ENCODE measurements around the gene TIMM9. TPM values are rescaled to one million over a fixed set of nuclear protein-coding genes. Genes with fewer than 3 reads are reported as not detected.

Gene TIMM9, protein sequence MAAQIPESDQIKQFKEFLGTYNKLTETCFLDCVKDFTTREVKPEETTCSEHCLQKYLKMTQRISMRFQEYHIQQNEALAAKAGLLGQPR
- total RNA-seq (10 to 100 TPM; 38.0 to 38.6 TPM), polyA plus RNA-seq (10 to 100 TPM; 59.6 to 72.2 (median 71.0) TPM), total RNA-seq (11.6 to 27.0 (median 14.1) reads per million in 6 experiments)

DNA sequence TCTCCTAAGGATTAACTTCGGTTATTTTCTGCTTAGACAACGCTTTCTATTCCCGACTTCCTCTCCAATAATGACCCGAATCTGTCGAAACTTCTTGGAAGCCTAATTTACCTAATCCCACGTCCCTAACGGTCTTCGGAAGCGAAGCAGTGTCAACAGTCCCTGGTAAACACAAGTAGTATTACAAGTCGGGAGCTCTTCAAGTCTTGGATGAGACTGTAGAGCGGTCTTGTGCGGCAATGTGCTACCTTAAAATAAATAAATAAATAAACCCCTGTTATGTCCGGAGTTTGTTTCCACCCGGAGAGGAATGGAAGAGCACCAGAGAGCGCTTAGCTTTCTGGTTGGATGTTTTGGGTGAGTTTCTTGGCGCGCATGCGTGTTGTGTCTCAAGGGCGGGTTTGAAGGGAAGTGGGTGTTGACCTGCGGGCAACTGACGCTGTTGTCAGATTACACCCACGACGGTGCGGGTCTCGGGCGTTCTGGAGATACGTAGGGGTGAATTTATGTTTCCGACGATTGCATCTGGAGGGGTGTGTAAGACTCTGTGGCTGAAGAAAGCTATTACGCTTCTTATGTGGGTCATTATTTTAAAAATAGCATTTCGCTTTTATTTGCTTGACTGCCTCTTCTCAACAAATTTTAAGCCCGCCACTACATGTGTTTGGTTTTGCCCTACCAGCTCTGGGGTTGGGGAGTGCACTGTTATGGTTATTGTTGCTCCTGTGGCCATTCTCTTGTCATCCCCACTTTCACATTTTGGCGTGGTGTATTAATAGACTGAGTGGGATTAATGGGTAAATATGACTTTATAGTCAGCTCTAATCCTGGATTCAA lies at the start of gene TIMM9, which contains the start of gene KIAA0586:
Gene TIMM9, minus strand, starts transcription at position 251 of the 837 bp plus-strand sequence. CDS start 15,586 bp downstream, outside the sequence.
Gene KIAA0586, plus strand, starts transcription at position 439 of the 837 bp plus-strand sequence. CDS start 546 bp downstream, outside the sequence.
- H3K27ac Mint-ChIP-seq: peak within 1 kb of the TSS; percentile 90 to 99 (median 96)
- peaks cover 10 to 53% (median 43%) of the 10 kb centered on the region in 4 donors for H3K4me1 Mint-ChIP-seq
- H3K9me3 Mint-ChIP-seq: peaks cover 0 to 2% (median 0%) of the 10 kb centered on the region in 9 donors
- H3K4me3 Mint-ChIP-seq: peak within 1 kb of the TSS; percentile 78 to 96 (median 90)
- ATAC-seq: peak; percentile 92 to 93
- peaks cover 0 to 32% (median 6%) of the 10 kb centered on the region in 3 donors for H3K36me3 Mint-ChIP-seq
- H3K27me3 Mint-ChIP-seq: peaks cover 0 to 2% (median 0%) of the 10 kb centered on the region in 5 donors
- DNase-seq: peak; percentile 85 to 99 (median 95)
- POLR2A ChIA-PET: interaction anchor here (0.5 to 2.7 kb wide), 17 partner anchors 10 to 1848 kb away, joined by 3 to 46 read pairs (median 3); partner anchors contain the start of genes ACTR10, AP5M1, ARID4A and DAAM1

DNA sequence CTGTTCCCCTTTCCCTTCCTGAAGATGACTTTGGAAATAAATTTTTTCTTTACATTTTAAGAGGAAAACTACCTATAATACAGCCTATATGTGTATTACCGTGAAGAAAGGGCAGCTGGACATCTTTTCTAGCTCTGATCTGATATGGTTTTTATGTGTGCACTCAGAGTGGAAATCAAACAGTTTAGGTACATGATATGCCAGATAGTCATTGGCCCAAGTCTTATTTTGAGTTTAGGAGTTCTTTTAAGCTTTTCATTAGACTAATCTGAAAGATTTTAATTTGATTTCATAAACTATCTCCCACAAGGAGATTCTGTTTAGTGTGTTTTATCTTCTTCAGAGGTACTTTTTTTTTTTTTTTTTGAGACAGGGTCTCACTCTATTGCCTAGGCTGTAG lies 49.0 kb upstream of the TIMM9 start:
- Mint-ChIP-seq H3K27ac (peak overlapping the region in 1 of 10 donors; percentile 33), H3K27me3 (no peaks in the 10 kb centered on the region), H3K36me3 (peaks cover 4 to 85% (median 19%) of the 10 kb centered on the region in 3 donors), H3K4me3 (no peak overlapping the region), H3K4me1 (peaks cover 0 to 8% (median 0%) of the 10 kb centered on the region in 4 donors), H3K9me3 (no peaks in the 10 kb centered on the region)
- no peak for ATAC-seq
- POLR2A ChIA-PET: no interaction called here
- DNase-seq: no peak

DNA sequence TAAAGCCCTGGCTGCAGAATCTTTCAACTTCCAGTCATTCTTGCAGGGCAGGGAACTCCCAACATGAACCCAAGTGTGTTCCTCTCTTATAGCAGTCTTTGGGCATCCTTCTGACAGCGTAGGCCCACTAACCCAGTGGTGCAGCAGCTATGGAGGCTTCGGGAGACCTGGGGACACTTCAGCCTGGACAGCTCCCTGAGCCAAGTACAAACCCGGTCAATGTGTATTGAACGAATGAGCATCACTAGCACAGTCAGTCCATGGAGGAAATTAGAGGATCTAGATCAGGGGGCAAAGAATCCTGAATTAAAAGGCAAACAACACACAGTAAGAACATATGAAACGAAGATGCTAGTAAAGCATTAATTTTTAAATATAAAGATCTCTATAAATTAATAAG lies 42.0 kb upstream of the TIMM9 start:
- no peak overlapping the region for H3K27ac Mint-ChIP-seq

DNA sequence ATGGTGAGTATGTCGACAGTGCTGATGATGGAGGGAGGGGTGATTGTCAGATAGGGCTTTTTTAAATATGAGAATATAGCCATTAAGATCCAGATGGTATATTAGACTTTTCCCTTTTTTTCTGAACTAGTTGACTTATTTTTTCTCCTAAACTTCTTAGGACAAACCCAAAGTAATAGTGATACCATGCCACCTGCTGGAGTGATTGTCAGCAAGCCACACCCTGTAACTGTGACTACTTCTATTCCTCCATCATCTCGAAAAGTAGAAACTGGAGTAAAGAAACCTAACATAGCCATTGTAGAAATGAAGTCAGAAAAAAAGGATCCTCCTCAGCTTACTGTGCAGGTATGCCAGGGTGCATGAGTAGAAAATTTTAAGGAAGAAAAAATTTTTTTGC lies 40.2 kb upstream of the TIMM9 start:
- POLR2A ChIA-PET: no interaction called here
- no peak overlapping the region for H3K4me3 Mint-ChIP-seq
- DNase-seq: no peak
- no peaks in the 10 kb centered on the region for H3K9me3 Mint-ChIP-seq
- peaks cover 0 to 6% (median under 1%) of the 10 kb centered on the region in 4 donors for H3K4me1 Mint-ChIP-seq
- no peaks in the 10 kb centered on the region for H3K27me3 Mint-ChIP-seq
- ATAC-seq: no peak
- H3K36me3 Mint-ChIP-seq: peaks cover 7 to 82% (median 22%) of the 10 kb centered on the region in 3 donors
- no peak overlapping the region for H3K27ac Mint-ChIP-seq

More for the DNA sequence above, 42.0 kb upstream of the TIMM9 start:
- DNase-seq: no peak
- no peak for ATAC-seq
- Mint-ChIP-seq H3K9me3 (no peaks in the 10 kb centered on the region), H3K4me1 (peaks cover 0 to 2% (median 0%) of the 10 kb centered on the region in 4 donors), H3K27me3 (no peaks in the 10 kb centered on the region), H3K36me3 (peaks cover 0 to 80% (median 18%) of the 10 kb centered on the region in 3 donors), H3K4me3 (no peak overlapping the region)
- POLR2A ChIA-PET: no interaction called here

DNA sequence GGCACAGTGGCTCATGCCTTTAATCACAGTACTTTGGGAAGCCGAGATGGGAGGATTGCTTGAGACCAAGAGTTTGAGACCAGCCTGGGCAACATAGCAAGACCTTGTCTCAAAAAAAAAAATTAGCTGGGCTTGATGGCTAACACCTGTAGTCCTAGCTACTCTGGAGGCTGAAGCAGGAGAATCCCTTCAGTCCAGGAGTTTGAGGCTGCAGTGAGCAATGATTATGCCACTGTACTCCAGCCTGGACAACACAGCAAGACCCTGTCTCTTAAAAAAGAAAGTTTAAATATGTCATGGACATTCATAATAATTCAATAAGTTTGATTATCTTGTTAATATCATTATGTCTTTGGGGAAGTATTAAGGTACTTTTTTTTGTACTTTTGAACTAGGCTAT lies 39.1 kb upstream of the TIMM9 start:
- H3K4me3 Mint-ChIP-seq: no peak overlapping the region
- ATAC-seq: no peak
- peaks cover 7 to 83% (median 20%) of the 10 kb centered on the region in 3 donors for H3K36me3 Mint-ChIP-seq
- POLR2A ChIA-PET: interaction anchor here (0.6 kb wide), 1 partner anchor 49 kb away, joined by 5 read pairs; no protein-coding TSS in a partner anchor
- no peaks in the 10 kb centered on the region for H3K27me3 Mint-ChIP-seq
- no peak overlapping the region for H3K27ac Mint-ChIP-seq
- H3K4me1 Mint-ChIP-seq: peaks cover 0 to 6% (median under 1%) of the 10 kb centered on the region in 4 donors
- H3K9me3 Mint-ChIP-seq: no peaks in the 10 kb centered on the region
- no peak for DNase-seq

DNA sequence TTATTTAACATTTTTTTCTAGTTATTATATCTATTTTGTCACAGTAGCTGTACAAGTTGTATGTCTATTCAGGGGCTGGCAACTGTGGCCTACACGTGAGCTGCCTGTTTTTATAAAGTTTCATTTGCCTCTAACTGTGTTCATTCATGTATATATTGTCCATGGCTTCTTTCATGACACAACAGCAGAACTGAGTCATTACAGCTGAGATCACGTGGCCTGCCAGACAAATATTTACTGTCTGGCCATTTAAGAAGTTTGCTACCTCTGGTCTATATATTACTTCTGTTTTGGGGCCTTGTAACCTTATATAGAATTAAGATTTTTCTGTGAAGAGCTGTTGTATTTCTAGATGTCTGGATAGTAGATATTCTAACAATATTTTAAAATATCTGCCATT lies 38.1 kb upstream of the TIMM9 start:
- Mint-ChIP-seq H3K4me3 (no peak overlapping the region), H3K9me3 (no peaks in the 10 kb centered on the region), H3K27ac (no peak overlapping the region), H3K4me1 (peaks cover 0 to 6% (median under 1%) of the 10 kb centered on the region in 4 donors), H3K36me3 (peaks cover 7 to 84% (median 25%) of the 10 kb centered on the region in 3 donors), H3K27me3 (no peaks in the 10 kb centered on the region)
- DNase-seq (no peak), ATAC-seq (no peak)
- POLR2A ChIA-PET: no interaction called here

DNA sequence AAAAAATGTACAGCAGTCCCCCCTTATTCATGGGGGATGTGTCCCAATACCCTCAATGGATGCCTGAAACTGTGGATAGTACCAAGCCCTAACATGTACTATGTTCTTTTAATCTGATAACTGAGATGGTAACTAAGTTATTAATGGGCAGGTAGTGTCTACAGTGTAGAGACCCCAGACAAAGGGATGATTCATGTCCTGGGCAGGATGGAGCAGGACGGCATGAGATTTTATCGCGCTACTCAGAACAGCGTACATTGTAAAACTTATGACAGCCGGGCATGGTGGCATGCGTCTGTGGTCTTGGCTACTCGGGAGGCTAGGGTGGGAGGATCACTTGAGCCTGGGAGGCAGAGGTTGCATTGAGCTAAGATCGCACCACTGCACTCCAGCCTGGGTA lies 37.3 kb upstream of the TIMM9 start:
- Mint-ChIP-seq H3K4me3 (no peak overlapping the region), H3K36me3 (peaks cover 7 to 89% (median 25%) of the 10 kb centered on the region in 3 donors), H3K9me3 (no peaks in the 10 kb centered on the region), H3K27me3 (no peaks in the 10 kb centered on the region), H3K27ac (no peak overlapping the region), H3K4me1 (peaks cover 0 to 6% (median 3%) of the 10 kb centered on the region in 4 donors)
- POLR2A ChIA-PET: no interaction called here
- ATAC-seq: no peak
- DNase-seq: no peak

DNA sequence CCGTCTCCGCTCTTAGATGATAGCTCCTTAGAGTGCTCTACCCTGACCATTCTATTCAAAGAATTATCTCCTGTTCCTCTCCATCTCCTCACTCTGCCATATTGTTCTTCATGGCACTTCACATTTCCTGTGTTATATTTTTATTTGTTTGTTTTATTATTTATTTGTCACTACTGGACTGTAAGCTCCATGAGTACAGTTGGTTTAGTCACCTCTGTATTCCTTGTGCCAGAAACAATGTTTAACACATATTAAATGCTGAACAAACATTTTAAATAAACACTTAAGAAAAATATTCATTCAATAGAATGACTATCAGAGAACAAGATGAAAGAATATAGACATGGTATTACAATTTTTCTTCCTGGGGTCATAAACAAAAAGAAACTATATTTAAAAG lies 35.8 kb upstream of the TIMM9 start:
- Mint-ChIP-seq H3K4me3 (no peak overlapping the region), H3K9me3 (no peaks in the 10 kb centered on the region), H3K27ac (peak overlapping the region in 1 of 10 donors; percentile 32), H3K4me1 (peaks cover 0 to 6% (median 2%) of the 10 kb centered on the region in 4 donors), H3K27me3 (no peaks in the 10 kb centered on the region), H3K36me3 (peaks cover 7 to 86% (median 25%) of the 10 kb centered on the region in 3 donors)
- POLR2A ChIA-PET: no interaction called here
- ATAC-seq (no peak), DNase-seq (no peak)

DNA sequence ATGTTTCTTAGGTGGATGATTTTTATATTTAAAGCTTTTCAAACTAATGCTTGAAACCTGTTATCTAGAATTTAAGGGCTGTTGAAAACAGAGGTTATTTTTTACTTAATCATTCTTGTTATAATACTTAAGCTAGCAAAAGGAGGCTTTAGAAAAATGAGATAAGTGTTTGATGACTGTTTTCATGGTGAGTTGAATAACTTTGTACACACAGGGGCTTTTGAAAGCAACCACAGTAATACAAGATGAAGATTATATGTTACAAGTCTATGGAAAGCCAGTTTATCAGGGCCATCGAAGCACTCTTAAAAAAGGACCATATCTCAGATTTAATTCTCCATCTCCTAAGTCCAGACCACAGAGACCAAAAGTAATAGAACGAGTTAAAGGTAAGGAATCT lies 33.4 kb upstream of the TIMM9 start:
- ATAC-seq (no peak), DNase-seq (no peak)
- POLR2A ChIA-PET: no interaction called here
- peaks cover 0 to 6% (median 2%) of the 10 kb centered on the region in 4 donors for H3K4me1 Mint-ChIP-seq
- peaks cover 7 to 90% (median 32%) of the 10 kb centered on the region in 3 donors for H3K36me3 Mint-ChIP-seq
- H3K9me3 Mint-ChIP-seq: no peaks in the 10 kb centered on the region
- H3K27me3 Mint-ChIP-seq: no peaks in the 10 kb centered on the region
- no peak overlapping the region for H3K27ac Mint-ChIP-seq
- no peak overlapping the region for H3K4me3 Mint-ChIP-seq

DNA sequence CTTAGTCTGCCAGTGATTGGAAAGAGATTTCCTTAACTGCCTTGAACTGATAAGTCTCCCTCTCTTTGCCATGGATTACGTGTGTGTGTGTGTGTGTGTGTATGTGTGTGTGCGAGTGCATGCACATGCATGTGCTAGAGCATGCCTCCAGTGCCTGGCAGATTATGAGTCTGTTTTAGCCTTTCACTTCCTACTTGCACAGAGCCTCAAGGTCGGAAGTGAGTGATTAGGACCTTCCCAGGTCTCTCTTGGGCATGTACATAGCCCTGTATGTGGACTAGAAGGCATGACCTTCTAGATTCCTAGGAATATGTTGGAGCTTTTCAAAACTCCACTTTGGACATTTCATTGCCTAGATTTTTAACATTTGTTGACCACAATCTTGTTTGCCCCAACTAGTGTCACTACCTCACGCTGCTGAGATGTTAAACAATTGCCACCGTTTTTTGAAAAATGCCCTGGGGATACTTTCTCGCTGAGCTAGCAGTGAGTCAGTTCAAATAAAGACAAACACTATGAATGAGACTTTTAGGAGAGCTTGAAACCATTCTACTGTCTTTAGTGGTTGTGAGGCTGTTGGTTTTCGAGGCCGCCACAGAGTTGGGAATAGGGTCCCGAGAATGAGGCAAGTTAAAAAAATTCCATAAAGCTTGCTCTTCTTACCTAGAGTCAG lies 28.4 kb upstream of the TIMM9 start:
- no peak for ATAC-seq

DNA sequence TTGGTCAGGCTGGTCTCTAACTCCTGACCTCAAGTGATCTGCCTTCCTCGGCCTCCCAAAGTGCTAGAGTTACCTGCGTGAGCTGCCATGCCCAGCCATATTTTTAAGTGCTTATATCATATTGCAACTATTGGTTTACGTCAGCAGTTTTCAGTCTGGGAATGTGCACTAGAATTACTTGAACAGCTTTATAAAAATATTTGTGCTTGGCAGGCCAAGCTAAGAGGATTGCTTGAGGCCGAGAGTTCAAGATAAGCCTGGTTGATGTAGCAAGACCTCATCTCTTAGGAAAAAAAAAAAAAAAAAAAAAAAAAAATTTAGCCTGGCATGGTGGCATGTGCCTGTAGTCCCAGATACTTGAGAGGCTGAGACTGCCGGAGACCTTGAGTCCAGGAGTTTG lies 17.3 kb upstream of the TIMM9 start:
- H3K27ac Mint-ChIP-seq: no peak overlapping the region
- peaks cover 0 to 70% (median 11%) of the 10 kb centered on the region in 3 donors for H3K36me3 Mint-ChIP-seq
- POLR2A ChIA-PET: no interaction called here
- H3K9me3 Mint-ChIP-seq: no peaks in the 10 kb centered on the region
- ATAC-seq (no peak), DNase-seq (no peak)
- H3K4me1 Mint-ChIP-seq: no peaks in the 10 kb centered on the region
- no peaks in the 10 kb centered on the region for H3K27me3 Mint-ChIP-seq
- no peak overlapping the region for H3K4me3 Mint-ChIP-seq

More for the DNA sequence above, 28.4 kb upstream of the TIMM9 start:
- Mint-ChIP-seq H3K27ac (peak overlapping the region in 1 of 10 donors; percentile 5), H3K4me1 (peaks cover 0 to 6% (median 2%) of the 10 kb centered on the region in 4 donors), H3K4me3 (no peak overlapping the region), H3K27me3 (no peaks in the 10 kb centered on the region), H3K36me3 (peaks cover 21 to 89% (median 43%) of the 10 kb centered on the region in 3 donors), H3K9me3 (peaks cover 0 to 3% (median 0%) of the 10 kb centered on the region in 9 donors)
- DNase-seq: no peak
- POLR2A ChIA-PET: no interaction called here

DNA sequence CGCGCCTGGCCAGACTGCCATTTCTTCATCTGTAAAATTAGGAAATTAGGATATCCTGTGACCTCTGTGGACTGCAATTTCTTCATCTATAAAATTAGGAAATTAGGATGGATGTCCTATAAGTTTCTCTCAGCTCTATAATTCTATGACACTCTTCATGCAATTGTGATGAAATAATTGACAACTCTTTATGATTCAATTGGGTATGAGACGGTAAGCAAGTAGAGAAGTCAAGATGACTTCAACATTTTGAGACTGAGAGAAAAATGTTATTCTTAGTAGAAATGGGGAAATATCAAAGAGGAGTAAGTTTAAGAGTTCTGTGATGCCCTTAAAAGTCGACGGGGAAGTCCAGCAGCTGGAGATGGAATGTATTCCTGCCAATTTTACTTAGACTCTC lies 12.1 kb upstream of the TIMM9 start:
- ATAC-seq (no peak), DNase-seq (no peak)
- H3K27ac Mint-ChIP-seq: peak overlapping the region in 2 of 10 donors; percentile 4 to 24
- no peaks in the 10 kb centered on the region for H3K9me3 Mint-ChIP-seq
- H3K36me3 Mint-ChIP-seq: peaks cover 0 to 88% (median 8%) of the 10 kb centered on the region in 3 donors
- no peak overlapping the region for H3K4me3 Mint-ChIP-seq
- peaks cover 4 to 10% (median 8%) of the 10 kb centered on the region in 4 donors for H3K4me1 Mint-ChIP-seq
- H3K27me3 Mint-ChIP-seq: no peaks in the 10 kb centered on the region
- POLR2A ChIA-PET: no interaction called here

All from naive thymus-derived CD8-positive, alpha-beta T cell (primary cell).